H9 (cell line): Measurements from ENCODE around the gene KRT71. TPM values are rescaled to one million over a fixed set of nuclear protein-coding genes. Genes with fewer than 3 reads are reported as not detected.

Source experiments
- DNase-seq: peaks from one replicate; pipeline ENCODE4 v3.0.0-alpha.2; 2017
- H2AFZ ChIP-seq: one replicate; pipeline ENCODE4 v1.6.1; 2013; ENCODE audit warnings: mild to moderate bottlenecking, low read length, control low read depth, moderate library complexity
- H2AK5ac ChIP-seq: 2 replicates; pipeline ENCODE4 v1.6.1; 2013; ENCODE audit warnings: low read length, control low read depth, mixed read lengths; ENCODE audit not compliant: insufficient read length
- H2BK120ac ChIP-seq: one replicate; pipeline ENCODE4 v1.6.1; 2013; ENCODE audit warnings: low read depth, mild to moderate bottlenecking, low read length, control low read depth, inconsistent platforms; ENCODE audit not compliant: poor library complexity, severe bottlenecking
- H2BK12ac ChIP-seq: 2 replicates; pipeline ENCODE4 v1.6.1; 2013; ENCODE audit warnings: low read length, control low read depth, mixed read lengths, low read depth; ENCODE audit not compliant: insufficient read length
- H2BK15ac ChIP-seq: 2 replicates; pipeline ENCODE4 v1.6.1; 2013; ENCODE audit warnings: low read depth, low read length, control low read depth
- H2BK20ac ChIP-seq: one replicate; pipeline ENCODE4 v1.6.1; 2013; ENCODE audit warnings: low read depth, mild to moderate bottlenecking, low read length, control low read depth, inconsistent platforms; ENCODE audit not compliant: poor library complexity, severe bottlenecking
- H2BK5ac ChIP-seq: 2 replicates; pipeline ENCODE4 v1.6.1; 2013; ENCODE audit warnings: low read length, control low read depth, mixed read lengths; ENCODE audit not compliant: insufficient read length
- H3K14ac ChIP-seq: 2 replicates; pipeline ENCODE4 v1.6.1; 2013; ENCODE audit warnings: low read length, control low read depth; ENCODE audit not compliant: insufficient read depth
- H3K18ac ChIP-seq: 2 replicates; pipeline ENCODE4 v1.6.1; 2013; ENCODE audit warnings: low read depth, mild to moderate bottlenecking, mixed read lengths, low read length, control low read depth; ENCODE audit not compliant: insufficient read length
- H3K23ac ChIP-seq: 2 replicates; pipeline ENCODE4 v1.6.1; 2013; ENCODE audit warnings: low read length, control low read depth, mixed read lengths, low read depth; ENCODE audit not compliant: insufficient read length
- H3K23me2 ChIP-seq: 2 replicates; pipeline ENCODE4 v1.6.1; 2013; ENCODE audit warnings: low read depth, mild to moderate bottlenecking, mixed read lengths, low read length, control low read depth; ENCODE audit not compliant: insufficient read length, poor library complexity, severe bottlenecking
- H3K27ac ChIP-seq: 2 replicates; pipeline ENCODE4 v1.5.1; 2013; ENCODE audit warnings: low read length, control low read depth, mixed read lengths, low read depth; ENCODE audit not compliant: insufficient read length
- H3K27me3 ChIP-seq: 2 replicates; pipeline ENCODE4 v1.6.1; 2013; ENCODE audit warnings: low read length, control low read depth, inconsistent platforms; ENCODE audit not compliant: insufficient read depth
- H3K4ac ChIP-seq: 2 replicates; pipeline ENCODE4 v1.6.1; 2013; ENCODE audit warnings: low read depth, mild to moderate bottlenecking, control low read depth, inconsistent platforms, low read length, moderate library complexity
- H3K4me1 ChIP-seq: 2 replicates; pipeline ENCODE4 v1.6.1; 2013; ENCODE audit warnings: low read length, control low read depth, inconsistent platforms; ENCODE audit not compliant: insufficient read depth
- H3K4me2 ChIP-seq: 2 replicates; pipeline ENCODE4 v1.6.1; 2013; ENCODE audit warnings: low read length, control low read depth, mixed read lengths; ENCODE audit not compliant: insufficient read length, insufficient read depth
- H3K56ac ChIP-seq: 2 replicates; pipeline ENCODE4 v1.6.1; 2013; ENCODE audit warnings: low read depth, mild to moderate bottlenecking, mixed read lengths, low read length, control low read depth; ENCODE audit not compliant: insufficient read length
- H3K79me1 ChIP-seq: 2 replicates; pipeline ENCODE4 v1.6.1; 2013; ENCODE audit warnings: low read depth, mild to moderate bottlenecking, moderate library complexity, low read length, control low read depth, inconsistent platforms; ENCODE audit not compliant: insufficient read depth, poor library complexity, severe bottlenecking
- H3K79me2 ChIP-seq: 2 replicates; pipeline ENCODE4 v1.6.1; 2013; ENCODE audit warnings: low read length, control low read depth, inconsistent platforms; ENCODE audit not compliant: insufficient read depth
- H3K9ac ChIP-seq: 2 replicates; pipeline ENCODE4 v1.6.1; 2013; ENCODE audit warnings: low read length, control low read depth, mixed read lengths; ENCODE audit not compliant: insufficient read length; ENCODE audit errors: extremely low read depth
- H3K9me3 ChIP-seq: one replicate; pipeline ENCODE4 v1.6.1; 2013; ENCODE audit warnings: low read depth, low read length, inconsistent platforms; ENCODE audit not compliant: control insufficient read depth
- H3T11ph ChIP-seq: one replicate; pipeline ENCODE4 v1.6.1; 2013; ENCODE audit warnings: mild to moderate bottlenecking, low read length, control low read depth, inconsistent platforms
- H4K20me1 ChIP-seq: one replicate; pipeline ENCODE4 v1.6.1; 2013; ENCODE audit not compliant: control insufficient read depth, insufficient read length, insufficient read depth
- H4K5ac ChIP-seq: 2 replicates; pipeline ENCODE4 v1.6.1; 2013; ENCODE audit warnings: low read depth, mild to moderate bottlenecking, mixed read lengths, low read length, control low read depth; ENCODE audit not compliant: insufficient read length
- H4K8ac ChIP-seq: replicated peaks from 2 replicates; pipeline ENCODE4 v1.6.1; 2013; ENCODE audit warnings: low read length, control low read depth, mixed read lengths, low read depth; ENCODE audit not compliant: insufficient read length
- H4K91ac ChIP-seq: 2 replicates; pipeline ENCODE4 v1.6.1; 2013; ENCODE audit warnings: low read depth, mild to moderate bottlenecking, moderate library complexity, mixed read lengths, low read length, control low read depth; ENCODE audit not compliant: insufficient read length
- H3K27ac Mint-ChIP-seq, 3 experiments: 2 replicates in 2 of 3; 3 replicates in 1 of 3; pipeline ENCODE4 v1.8.0; 2020 to 2021; ENCODE audit warnings: mixed read lengths in 3 of 3, mild to moderate bottlenecking in 1 of 3, moderate library complexity in 1 of 3
- H3K27me3 Mint-ChIP-seq: 2 replicates; pipeline ENCODE4 v1.8.0; 2021; ENCODE audit warnings: low read depth, mild to moderate bottlenecking, moderate library complexity, mixed read lengths
- H3K36me3 Mint-ChIP-seq, 3 experiments: 2 replicates in 2 of 3; 3 replicates in 1 of 3; pipeline ENCODE4 v1.8.0; 2020 to 2021; ENCODE audit warnings: low read depth in 3 of 3, mixed read lengths in 3 of 3; ENCODE audit not compliant: insufficient read depth in 1 of 3
- H3K4me1 Mint-ChIP-seq, 2 experiments: 2 replicates each; pipeline ENCODE4 v1.8.0; 2020; ENCODE audit warnings: mixed read lengths in 2 of 2
- H3K4me3 Mint-ChIP-seq, 2 experiments: 2 replicates in 1 of 2; 3 replicates in 1 of 2; pipeline ENCODE4 v1.8.0; 2020 to 2021; ENCODE audit warnings: mild to moderate bottlenecking in 2 of 2, mixed read lengths in 2 of 2, moderate library complexity in 1 of 2
- H3K9me3 Mint-ChIP-seq, 2 experiments: 2 replicates in 1 of 2; 3 replicates in 1 of 2; pipeline ENCODE4 v1.8.0; 2020; ENCODE audit warnings: mild to moderate bottlenecking in 2 of 2, mixed read lengths in 2 of 2, moderate library complexity in 1 of 2
- CTCF ChIP-seq: fragments of 200-600 bp; sonication (generic); conservative IDR thresholded peaks from 3 replicates; pipeline ENCODE4 v1.8.0; 2021; ENCODE audit warnings: antibody characterized with exemption, mild to moderate bottlenecking
- WGBS: extraction: QIAGEN DNeasy Blood & Tissue Kit; methylation state at CpG from one replicate; pipeline ENCODE4 v1.1.7; 2013; ENCODE audit warnings: missing lambda C conversion rate, low lambda C conversion rate, mixed read lengths; ENCODE audit not compliant: insufficient read length; ENCODE audit errors: extremely low coverage; 5-methylcytosine and 5-hydroxymethylcytosine counted together
- total RNA-seq: library from RNA; stranded (reverse); gene quantifications from 2 replicates; pipeline ENCODE4 v1.2.1, GENCODE V29; 2021

Gene KRT71
- total RNA-seq, 1 experiment from 2014 or later = not detected

GRCh38 chr12:52601671-52602070, 48.7 kb upstream of the KRT71 start:
- H3T11ph ChIP-seq = no peak overlapping the region
- H4K5ac ChIP-seq = no peak overlapping the region
- no peaks in the 10 kb centered on the region for H3K79me1 ChIP-seq
- no peak overlapping the region for H2BK12ac ChIP-seq
- H3K56ac ChIP-seq = no peak overlapping the region
- H3K18ac ChIP-seq = no peak overlapping the region
- H4K91ac ChIP-seq = no peak overlapping the region
- H2BK15ac ChIP-seq = no peak overlapping the region
- H3K9ac ChIP-seq = no peak overlapping the region
- no peaks in the 10 kb centered on the region for H3K9me3 ChIP-seq
- no peak overlapping the region for H2BK20ac ChIP-seq
- no CpG with 5 or more reads among the region's 4 CpGs for WGBS
- no peak overlapping the region for H3K4me3 Mint-ChIP-seq
- H4K8ac ChIP-seq = no peak overlapping the region
- no peak overlapping the region for H2BK5ac ChIP-seq
- no peaks in the 10 kb centered on the region for H3K4me1 ChIP-seq
- H4K20me1 ChIP-seq = no peaks in the 10 kb centered on the region
- H3K27me3 ChIP-seq = no peaks in the 10 kb centered on the region
- TF ChIP-seq CTCF = no peak
- no peak overlapping the region for H2AFZ ChIP-seq
- H3K9me3 Mint-ChIP-seq = no peaks in the 10 kb centered on the region
- no peak overlapping the region for H3K4ac ChIP-seq
- peak; percentile 20 for DNase-seq
- no peak overlapping the region for H3K27ac ChIP-seq
- peaks cover 34% of the 10 kb centered on the region for H3K27me3 Mint-ChIP-seq
- H3K23me2 ChIP-seq = no peaks in the 10 kb centered on the region
- H3K36me3 Mint-ChIP-seq = no peaks in the 10 kb centered on the region
- H3K14ac ChIP-seq = no peak overlapping the region
- H3K4me2 ChIP-seq = no peak overlapping the region
- H2AK5ac ChIP-seq = no peak overlapping the region
- no peaks in the 10 kb centered on the region for H3K79me2 ChIP-seq
- no peak overlapping the region for H3K27ac Mint-ChIP-seq
- no peak overlapping the region for H2BK120ac ChIP-seq
- H3K4me1 Mint-ChIP-seq = no peaks in the 10 kb centered on the region
- no peak overlapping the region for H3K23ac ChIP-seq
